H1 (cell line): ENCODE results near the gene ZNF831. TPM values are rescaled to one million over a fixed set of nuclear protein-coding genes. Genes with fewer than 3 reads are reported as not detected.

Experiments
- CTCF ChIA-PET: fragments of 300-600 bp; sonication (Branson Sonifier 250); formaldehyde crosslinking; loops from one replicate; lab custom pipeline; 2021; ENCODE audit not compliant: partially characterized antibody; lab: Charles Lee
- POLR2A ChIA-PET: fragments of 300-600 bp; sonication (Branson Sonifier 250); formaldehyde crosslinking; loops from one replicate; lab custom pipeline; 2021; ENCODE audit warnings: inconsistent platforms; ENCODE audit not compliant: partially characterized antibody; lab: Charles Lee
- DNase-seq, 2 experiments: peaks; one replicate each; pipeline versions ENCODE4 v3.0.0 to v3.0.0-alpha.2; 2010 to 2022; ENCODE audit warnings: low spot score in 2 of 2, low read depth in 1 of 2, mixed read lengths in 1 of 2
- FAIRE-seq: peaks from 2 replicates; lab custom pipeline; 2011; peaks lifted over from hg19 to GRCh38; lab: Jason Lieb, UNC
- H2AFZ ChIP-seq: 2 replicates; pipeline ENCODE4 v1.8.1; 2012; ENCODE audit warnings: low read length, inconsistent platforms
- H2AK5ac ChIP-seq: 2 replicates; pipeline ENCODE4 v1.6.1; 2013; ENCODE audit warnings: low read depth, low read length
- H2BK120ac ChIP-seq: replicated peaks from 2 replicates; pipeline ENCODE3; 2013; ENCODE audit warnings: low read depth, low read length, inconsistent platforms
- H2BK12ac ChIP-seq: 2 replicates; pipeline ENCODE4 v1.6.1; 2013; ENCODE audit warnings: low read depth, low read length
- H2BK15ac ChIP-seq: 2 replicates; pipeline ENCODE4 v1.6.1; 2013; ENCODE audit warnings: low read length
- H2BK20ac ChIP-seq: 2 replicates; pipeline ENCODE4 v1.6.1; 2013; ENCODE audit warnings: low read length
- H2BK5ac ChIP-seq: 2 replicates; pipeline ENCODE4 v1.6.1; 2013; ENCODE audit warnings: low read depth, low read length
- H3K14ac ChIP-seq: 2 replicates; pipeline ENCODE4 v1.6.1; 2013; ENCODE audit warnings: inconsistent platforms; ENCODE audit not compliant: insufficient read length
- H3K18ac ChIP-seq: 2 replicates; pipeline ENCODE4 v1.6.1; 2013; ENCODE audit warnings: low read length; ENCODE audit errors: extremely low read depth
- H3K23ac ChIP-seq: 2 replicates; pipeline ENCODE4 v1.6.1; 2013; ENCODE audit warnings: inconsistent platforms; ENCODE audit not compliant: insufficient read length
- H3K23me2 ChIP-seq: 2 replicates; pipeline ENCODE4 v1.6.1; 2013; ENCODE audit warnings: low read depth, low read length
- H3K27ac ChIP-seq: 2 replicates; pipeline ENCODE4 v1.6.1; 2011; ENCODE audit warnings: low read depth, low read length, inconsistent platforms
- H3K27me3 ChIP-seq, 4 experiments: replicated peaks in 1 of 4; 1 replicate in 1 of 4; 2 replicates in 3 of 4; pipeline versions ENCODE4 v1.6.1 to v1.8.1; 2011 to 2013; ENCODE audit warnings: low read length in 3 of 4, mild to moderate bottlenecking in 3 of 4, inconsistent platforms in 2 of 4, mixed read lengths in 2 of 4, moderate library complexity in 1 of 4; ENCODE audit not compliant: control insufficient read depth in 3 of 4, insufficient read depth in 3 of 4; ENCODE audit errors: extremely low read depth in 1 of 4
- H3K36me3 ChIP-seq, 4 experiments: 2 replicates each; pipeline versions ENCODE4 v1.6.1 to v1.8.1; 2011 to 2013; ENCODE audit warnings: mild to moderate bottlenecking in 4 of 4, low read length in 3 of 4, moderate library complexity in 2 of 4, control low read depth in 1 of 4, inconsistent platforms in 1 of 4; ENCODE audit not compliant: insufficient read depth in 4 of 4, control insufficient read depth in 2 of 4
- H3K4ac ChIP-seq: replicated peaks from 2 replicates; pipeline ENCODE3; 2013; ENCODE audit warnings: low read length, low read depth, mixed read lengths, inconsistent platforms; ENCODE audit not compliant: insufficient read length
- H3K4me1 ChIP-seq, 4 experiments: replicated peaks in 1 of 4; 1 replicate in 1 of 4; 2 replicates in 3 of 4; pipeline versions ENCODE4 v1.6.1 to v1.8.1; 2011 to 2013; ENCODE audit warnings: low read length in 3 of 4, inconsistent platforms in 2 of 4, mixed read lengths in 1 of 4; ENCODE audit not compliant: insufficient read depth in 4 of 4, control insufficient read depth in 3 of 4
- H3K4me2 ChIP-seq, 2 experiments: 2 replicates each; pipeline versions ENCODE4 v1.6.1 to v1.8.1; 2011 to 2013; ENCODE audit warnings: low read depth in 2 of 2, low read length in 2 of 2, control low read depth in 1 of 2, inconsistent platforms in 1 of 2, mild to moderate bottlenecking in 1 of 2; ENCODE audit not compliant: insufficient read depth in 1 of 2
- H3K4me3 ChIP-seq, 4 experiments: fragments of 200-600, 300-600 bp in 1 of 4; sonication (generic), shearing (Covaris generic), sonication (Bioruptor Twin) in 1 of 4; 2 replicates each; pipeline versions ENCODE4 v1.5.1 to v1.8.1; 2011 to 2016; ENCODE audit warnings: low read length in 4 of 4, low read depth in 3 of 4, control low read depth in 2 of 4, inconsistent platforms in 2 of 4, mild to moderate bottlenecking in 2 of 4, mixed read lengths in 1 of 4, moderate library complexity in 1 of 4; ENCODE audit not compliant: insufficient read depth in 2 of 4; ENCODE audit errors: extremely low read depth in 1 of 4
- H3K56ac ChIP-seq: replicated peaks from 2 replicates; pipeline ENCODE3; 2013; ENCODE audit warnings: low read depth, mild to moderate bottlenecking, mixed read lengths, low read length, inconsistent platforms; ENCODE audit not compliant: insufficient read length
- H3K79me1 ChIP-seq: 2 replicates; pipeline ENCODE4 v1.6.1; 2013; ENCODE audit warnings: low read depth, low read length, control low read depth
- H3K79me2 ChIP-seq, 2 experiments: 2 replicates each; pipeline versions ENCODE4 v1.6.1 to v1.8.1; 2012 to 2013; ENCODE audit warnings: low read length in 2 of 2, mild to moderate bottlenecking in 2 of 2, inconsistent platforms in 1 of 2; ENCODE audit not compliant: insufficient read depth in 2 of 2, control insufficient read depth in 1 of 2
- H3K9ac ChIP-seq, 4 experiments: replicated peaks in 1 of 4; 1 replicate in 1 of 4; 2 replicates in 3 of 4; pipeline versions ENCODE4 v1.6.1 to v1.8.1; 2011 to 2013; ENCODE audit warnings: low read depth in 3 of 4, low read length in 3 of 4, control low read depth in 2 of 4, mild to moderate bottlenecking in 2 of 4, moderate library complexity in 2 of 4, inconsistent platforms in 1 of 4; ENCODE audit errors: extremely low read depth in 1 of 4
- H3K9me3 ChIP-seq, 2 experiments: 2 replicates each; pipeline versions ENCODE4 v1.6.1 to v1.8.1; 2012 to 2013; ENCODE audit warnings: mild to moderate bottlenecking in 2 of 2, moderate library complexity in 2 of 2, control low read depth in 1 of 2, inconsistent platforms in 1 of 2, low read depth in 1 of 2, low read length in 1 of 2, mixed read lengths in 1 of 2; ENCODE audit not compliant: insufficient read depth in 2 of 2
- H4K20me1 ChIP-seq, 2 experiments: replicated peaks in 1 of 2; 2 replicates each; pipeline versions ENCODE3 to v1.8.1; 2011 to 2013; ENCODE audit warnings: inconsistent platforms in 2 of 2, low read length in 2 of 2, mild to moderate bottlenecking in 1 of 2; ENCODE audit not compliant: insufficient read depth in 2 of 2, control insufficient read depth in 1 of 2
- H4K5ac ChIP-seq: 2 replicates; pipeline ENCODE4 v1.6.1; 2013; ENCODE audit warnings: low read length, low read depth, mixed read lengths, inconsistent platforms; ENCODE audit not compliant: insufficient read length
- H4K8ac ChIP-seq: 2 replicates; pipeline ENCODE4 v1.8.0; 2013; ENCODE audit warnings: mild to moderate bottlenecking, moderate library complexity, low read length, inconsistent platforms; ENCODE audit not compliant: insufficient read depth; ENCODE audit errors: extremely low read depth
- H4K91ac ChIP-seq: replicated peaks from 2 replicates; pipeline ENCODE3; 2013; ENCODE audit warnings: low read length, mixed read lengths, inconsistent platforms; ENCODE audit not compliant: insufficient read length
- CBX5 ChIP-seq: fragments of 300-800, 300-1000 bp; sonication (generic); IDR thresholded peaks from 2 replicates; pipeline ENCODE4 v1.7.1; 2016; ENCODE audit warnings: antibody characterized with exemption, low read length, low read depth
- GTF2F1 ChIP-seq: IDR thresholded peaks from 2 replicates; pipeline ENCODE4 v1.6.1; 2012; ENCODE audit warnings: low read depth, low read length, improper control_type of control experiment, borderline replicate concordance
- PHF8 ChIP-seq: fragments of 200-600 bp; sonication (generic); conservative IDR thresholded peaks from 2 replicates; pipeline ENCODE4 v1.7.1; 2012; ENCODE audit warnings: low read depth, mild to moderate bottlenecking, inconsistent platforms, low read length, moderate library complexity
- RFX5 ChIP-seq: IDR thresholded peaks from 2 replicates; pipeline ENCODE4 v1.6.1; 2011; ENCODE audit warnings: low read depth, low read length, improper control_type of control experiment, borderline replicate concordance
- RNF2 ChIP-seq: fragments of 200-900, 300-1000 bp; sonication (generic); IDR thresholded peaks from 2 replicates; pipeline ENCODE4 v1.7.1; 2016; ENCODE audit warnings: borderline replicate concordance, low read depth, mild to moderate bottlenecking, antibody characterized with exemption, low read length; ENCODE audit not compliant: poor library complexity, severe bottlenecking; ENCODE audit errors: missing control alignments
- RXRA ChIP-seq: IDR thresholded peaks from 2 replicates; pipeline ENCODE4 v1.6.1; 2011; ENCODE audit warnings: low read depth, mild to moderate bottlenecking, low read length, moderate library complexity; ENCODE audit not compliant: insufficient read depth
- YY1 ChIP-seq: IDR thresholded peaks from 2 replicates; pipeline ENCODE4 v1.6.1; 2011; ENCODE audit warnings: low read depth, mild to moderate bottlenecking, low read length
- WGBS, 2 experiments: shearing (Covaris generic) in 1 of 2; methylation state at CpG; one replicate each; pipeline versions ENCODE4 v1.1.6 to v1.1.7; 2013 to 2015; ENCODE audit warnings: low lambda C conversion rate in 2 of 2, mixed read lengths in 2 of 2, inconsistent platforms in 1 of 2, low coverage in 1 of 2, missing lambda C conversion rate in 1 of 2; ENCODE audit not compliant: insufficient replicate concordance in 2 of 2, insufficient coverage in 1 of 2, insufficient read length in 1 of 2; ENCODE audit errors: extremely low coverage in 1 of 2, missing lambda C conversion rate in 1 of 2; 5-methylcytosine and 5-hydroxymethylcytosine counted together
- polyA plus RNA-seq, 7 experiments: library from polyadenylated mRNA; depleted of rRNA in 3 of 7; stranded (reverse) in 5 of 7; unstranded in 2 of 7; fragments of >200 nt in 5 of 7; fragments of 200-250 nt in 2 of 7; gene quantifications; 1 replicate in 5 of 7; 2 replicates in 1 of 7; 4 replicates in 1 of 7; pipeline versions ENCODE4 v1.2.1 to v1.2.3, GENCODE V29; 2011 to 2013; ENCODE audit warnings: missing spikeins in 2 of 7, mixed read lengths in 2 of 7
- total RNA-seq: library from RNA; stranded (reverse); fragmentation: NEBNext Ultra II Directional; extraction: Animal tissue kit (Norgen Biotek cat#: 25700); gene quantifications from 2 replicates; pipeline ENCODE4 v1.2.1, GENCODE V29; 2021
- TF ChIP-seq, protein P1 (sequence below): IDR thresholded peaks from 2 replicates; pipeline ENCODE4 v1.6.1; 2012; ENCODE audit warnings: inconsistent platforms

The ZNF831 gene
- total and polyA plus RNA-seq, 2 of the 8 experiments (the other 6 are each of a cell fraction or from before 2014, with no cell fraction given), result not detected

DNA sequence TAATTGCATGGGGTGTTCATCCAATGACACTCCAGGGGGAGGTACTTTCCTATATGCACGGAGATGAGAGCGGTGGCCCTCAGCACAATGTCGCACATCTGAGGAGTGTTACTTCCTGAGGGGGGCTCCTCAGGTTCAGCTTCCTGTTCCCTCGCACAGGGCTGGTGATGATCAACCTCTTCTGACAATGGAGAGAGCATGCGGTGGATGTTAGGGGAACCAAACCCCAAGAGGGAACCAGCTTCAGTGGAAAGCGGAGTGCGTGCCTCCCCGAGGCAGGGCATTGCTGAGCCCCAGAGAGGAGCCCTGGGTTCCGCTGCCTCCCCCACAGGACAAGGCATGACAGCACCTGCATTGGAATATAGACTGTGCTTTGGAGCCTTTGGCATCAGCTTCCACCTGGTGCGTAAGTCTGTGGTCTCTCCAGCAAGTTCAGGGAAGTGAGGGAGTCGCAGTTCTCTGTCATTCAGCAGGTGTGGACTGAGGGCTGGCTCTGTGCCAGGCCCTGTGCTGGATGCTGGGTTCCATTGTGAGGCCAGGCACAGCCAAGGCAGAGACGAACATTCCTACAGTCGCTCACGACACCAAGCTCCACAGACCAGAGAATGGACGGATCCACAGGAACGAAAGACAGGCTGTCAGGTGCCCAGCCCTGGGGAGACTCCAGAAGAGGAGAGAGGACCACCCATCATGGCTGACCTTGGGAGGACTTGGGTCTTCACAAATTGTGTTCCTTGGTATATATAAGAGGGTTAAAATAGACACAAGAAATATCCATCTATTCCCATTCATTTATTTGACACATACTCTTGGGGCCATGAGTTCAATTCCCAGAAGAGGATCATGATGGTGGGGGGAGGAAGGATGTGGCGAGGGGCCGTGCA lies 3.9 kb upstream of the ZNF831 start:
- Histone ChIP-seq H3K79me2 (no peaks in the 10 kb centered on the region), H4K20me1 (no peaks in the 10 kb centered on the region), H4K91ac (no peak overlapping the region), H3K9me3 (no peaks in the 10 kb centered on the region), H3K4me1 (peaks cover 2 to 6% (median 4%) of the 10 kb centered on the region in 4 experiments; a peak in 6 of 7 replicates), H4K5ac (no peak overlapping the region), H4K8ac (no peak overlapping the region), H3K14ac (no peak overlapping the region), H3K27me3 (no peaks in the 10 kb centered on the region), H2AK5ac (no peak overlapping the region), H3K18ac (no peak overlapping the region), H3K9ac (no peak overlapping the region), H3K79me1 (no peaks in the 10 kb centered on the region), H3K56ac (no peak overlapping the region), H3K27ac (no peak overlapping the region), H2BK120ac (no peak overlapping the region), H3K23me2 (no peaks in the 10 kb centered on the region), H2BK15ac (peak overlapping the region; percentile 61; the same call in 1 of the 2 replicates), H3K4ac (peak overlapping the region; percentile 40), H3K4me2 (no peak overlapping the region), H2BK5ac (no peak overlapping the region), H2AFZ (no peak overlapping the region), H3K4me3 (no peak overlapping the region), H3K36me3 (no peaks in the 10 kb centered on the region), H2BK12ac (peak overlapping the region; percentile 71; the same call in 1 of the 2 replicates), H3K23ac (no peak overlapping the region), H2BK20ac (no peak overlapping the region)
- WGBS, 2 experiments, result 93% methylated on average over 18 of the region's 18 CpGs; no CpG with 5 or more reads in 1 of the 2 experiments
- FAIRE-seq, result no peak
- ChIA-PET CTCF (interaction anchor here (0.6 to 3.4 kb wide), 7 partner anchors 48 to 679 kb away, joined by 3 to 20 read pairs (median 4); no protein-coding TSS in a partner anchor), POLR2A (no interaction called here)
- DNase-seq, result no peak
- TF ChIP-seq, protein P1, sequence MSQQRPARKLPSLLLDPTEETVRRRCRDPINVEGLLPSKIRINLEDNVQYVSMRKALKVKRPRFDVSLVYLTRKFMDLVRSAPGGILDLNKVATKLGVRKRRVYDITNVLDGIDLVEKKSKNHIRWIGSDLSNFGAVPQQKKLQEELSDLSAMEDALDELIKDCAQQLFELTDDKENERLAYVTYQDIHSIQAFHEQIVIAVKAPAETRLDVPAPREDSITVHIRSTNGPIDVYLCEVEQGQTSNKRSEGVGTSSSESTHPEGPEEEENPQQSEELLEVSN, result no peak
- TF ChIP-seq YY1, result no peak
- TF ChIP-seq GTF2F1, result no peak
- no peak for TF ChIP-seq PHF8
- TF ChIP-seq RNF2, result no peak
- TF ChIP-seq RXRA, result no peak
- TF ChIP-seq CBX5, result no peak
- no peak for TF ChIP-seq RFX5
